Measurements from ENCODE around the gene PLEKHM1. TPM values are rescaled to one million over a fixed set of nuclear protein-coding genes. Genes with fewer than 3 reads are reported as not detected.

The PLEKHM1 gene
- total and polyA plus RNA-seq, 11 donors = 11.1 to 48.0 (median 30.4) TPM

DNA sequence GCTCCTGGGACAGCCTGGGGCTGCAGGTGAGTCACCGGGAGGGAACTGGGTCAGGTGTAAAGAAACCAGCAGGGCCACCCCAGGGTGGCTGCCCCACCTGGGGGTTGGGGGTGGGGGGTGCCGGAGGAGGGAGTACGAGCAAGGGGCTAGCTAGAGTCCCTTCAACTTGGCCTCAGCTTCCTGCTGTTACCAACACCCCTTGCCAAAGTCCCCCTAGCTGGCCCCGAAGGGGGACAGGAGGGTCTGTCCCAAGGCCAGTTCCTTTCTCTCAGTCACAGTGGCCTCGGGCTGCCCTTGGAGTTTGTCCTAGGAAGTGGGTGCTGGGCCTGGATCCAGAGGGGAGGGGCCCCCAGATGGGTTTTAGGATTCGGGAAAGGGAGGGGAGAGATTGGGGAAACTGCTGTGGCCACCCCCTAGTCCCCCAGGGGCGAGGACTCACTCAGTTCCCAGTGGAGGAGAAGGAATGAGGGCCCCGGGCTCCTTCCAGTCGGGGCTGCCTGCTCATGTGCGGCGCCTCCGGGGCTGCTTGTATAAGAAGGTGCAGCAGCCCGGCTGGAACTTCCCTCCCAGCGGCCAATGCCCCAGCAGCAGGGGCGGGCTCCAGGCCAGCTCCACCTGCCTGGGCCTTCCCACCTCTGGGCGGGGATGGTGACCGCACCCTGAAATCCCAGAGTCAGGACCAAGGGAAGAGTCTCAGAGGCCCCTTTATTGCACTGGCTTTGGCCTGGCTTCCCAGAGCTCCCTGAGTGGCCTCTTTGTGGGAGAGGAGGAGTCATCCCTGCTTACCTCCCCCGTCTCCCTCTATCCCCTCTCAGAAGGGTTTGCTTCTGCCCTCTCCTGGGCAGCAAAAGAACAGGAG lies 65.2 kb downstream of the PLEKHM1 start:
- TF ChIP-seq CTCF (IDR thresholded peaks at IDR 0.05) = peak in 6 of 12 donors; percentile 18 to 57 (median 41)
- TF ChIP-seq POLR2A (IDR thresholded peaks at IDR 0.05) = no peak
- Histone ChIP-seq H3K36me3 (peaks cover 0 to 3% (median 0%) of the 10 kb centered on the region in 9 donors), H3K27ac (peak overlapping the region; percentile 71 to 92 (median 86)), H3K4me1 (peaks cover 0 to 48% (median 24%) of the 10 kb centered on the region in 12 donors), H3K27me3 (peaks cover 1 to 15% (median 10%) of the 10 kb centered on the region in 9 donors), H3K4me3 (peak overlapping the region; percentile 10 to 59 (median 47)), H3K9me3 (no peaks in the 10 kb centered on the region)
- intact Hi-C loops (cut with DNase I) = loop anchor here in 4 of 10 donors (1.0 to 2.0 kb wide), 3 partner anchors 12 to 31 kb away; no protein-coding TSS in a partner anchor
- DNase-seq (peak; percentile 56 to 79 (median 70)), ATAC-seq (peak; percentile 72 to 82 (median 79))
- 28 to 37% (median 31%) methylated on average over 8 to 18 of the region's 18 CpGs for WGBS, 4 donors

GRCh38 chr17:45424769-45425124 lies 65.8 kb downstream of the PLEKHM1 start:
- no peak for TF ChIP-seq POLR2A (IDR thresholded peaks at IDR 0.05)
- no peak for TF ChIP-seq CTCF (IDR thresholded peaks at IDR 0.05)
- intact Hi-C loops (cut with DNase I) = loop anchor here in 4 of 10 donors (1.0 to 2.0 kb wide), 3 partner anchors 11 to 30 kb away; no protein-coding TSS in a partner anchor
- H3K27me3 ChIP-seq = peaks cover 0 to 9% (median 4%) of the 10 kb centered on the region in 9 donors
- H3K4me3 ChIP-seq = peak overlapping the region; percentile 10 to 59 (median 47)
- H3K4me1 ChIP-seq = peaks cover 0 to 50% (median 24%) of the 10 kb centered on the region in 12 donors
- WGBS, 4 donors = 60 to 82% (median 78%) methylated on average over 5 to 6 of the region's 6 CpGs
- no peaks in the 10 kb centered on the region for H3K9me3 ChIP-seq
- H3K27ac ChIP-seq = peak overlapping the region; percentile 71 to 92 (median 86)
- H3K36me3 ChIP-seq = peaks cover 0 to 4% (median 0%) of the 10 kb centered on the region in 9 donors
- ATAC-seq (peak in 2 of 4 donors; percentile 1 to 11), DNase-seq (no peak)

GRCh38 chr17:45423975-45424335 lies 66.6 kb downstream of the PLEKHM1 start:
- DNase-seq (peak in 1 of 5 donors; percentile 19), ATAC-seq (no peak)
- H3K4me1 ChIP-seq = peaks cover 0 to 50% (median 25%) of the 10 kb centered on the region in 12 donors
- no peak for TF ChIP-seq CTCF (IDR thresholded peaks at IDR 0.05)
- no peak for TF ChIP-seq POLR2A (IDR thresholded peaks at IDR 0.05)
- peak overlapping the region in 8 of 12 donors; percentile 21 to 59 (median 48) for H3K4me3 ChIP-seq
- intact Hi-C loops (cut with DNase I) = loop anchor here in 4 of 10 donors (2.0 kb wide), 2 partner anchors 25 to 29 kb away; no protein-coding TSS in a partner anchor
- H3K9me3 ChIP-seq = no peaks in the 10 kb centered on the region
- peaks cover 0 to 2% (median 0%) of the 10 kb centered on the region in 9 donors for H3K27me3 ChIP-seq
- H3K36me3 ChIP-seq = peaks cover 0 to 5% (median 0%) of the 10 kb centered on the region in 9 donors
- 53 to 85% (median 71%) methylated on average over 1 of the region's 1 CpG; no CpG with 5 or more reads in 1 of the 4 donors for WGBS, 4 donors
- H3K27ac ChIP-seq = peak overlapping the region in 9 of 12 donors; percentile 6 to 92 (median 88)

All from heart left ventricle (tissue), 16 donors.